Ishikawa (cell line): ENCODE data around the gene VWA7.

Experiments
- EP300 ChIP-seq: IDR thresholded peaks from 2 replicates; pipeline ENCODE4 v1.6.1; 2012; ENCODE audit warnings: borderline replicate concordance
- NFIC ChIP-seq: IDR thresholded peaks from 2 replicates; pipeline ENCODE4 v1.6.1; 2012
- RAD21 ChIP-seq: IDR thresholded peaks from 2 replicates; pipeline ENCODE4 v1.6.1; 2012; ENCODE audit warnings: low read depth
- TAF1 ChIP-seq: IDR thresholded peaks from 2 replicates; pipeline ENCODE4 v1.6.1; 2012; ENCODE audit warnings: low read depth, mild to moderate bottlenecking
- TEAD4 ChIP-seq: IDR thresholded peaks from 2 replicates; pipeline ENCODE4 v1.6.1; 2012
- YY1 ChIP-seq: IDR thresholded peaks from 2 replicates; pipeline ENCODE4 v1.6.1; 2012; ENCODE audit warnings: low read depth
- TF ChIP-seq, protein P1 (sequence below): IDR thresholded peaks from 2 replicates; pipeline ENCODE4 v1.6.1; 2012
- TF ChIP-seq, protein P2 (sequence below): IDR thresholded peaks from 2 replicates; pipeline ENCODE4 v1.6.1; 2012; ENCODE audit warnings: low read depth, mild to moderate bottlenecking
- TF ChIP-seq, protein P3 (sequence below): IDR thresholded peaks from 2 replicates; pipeline ENCODE4 v1.6.1; 2012

DNA sequence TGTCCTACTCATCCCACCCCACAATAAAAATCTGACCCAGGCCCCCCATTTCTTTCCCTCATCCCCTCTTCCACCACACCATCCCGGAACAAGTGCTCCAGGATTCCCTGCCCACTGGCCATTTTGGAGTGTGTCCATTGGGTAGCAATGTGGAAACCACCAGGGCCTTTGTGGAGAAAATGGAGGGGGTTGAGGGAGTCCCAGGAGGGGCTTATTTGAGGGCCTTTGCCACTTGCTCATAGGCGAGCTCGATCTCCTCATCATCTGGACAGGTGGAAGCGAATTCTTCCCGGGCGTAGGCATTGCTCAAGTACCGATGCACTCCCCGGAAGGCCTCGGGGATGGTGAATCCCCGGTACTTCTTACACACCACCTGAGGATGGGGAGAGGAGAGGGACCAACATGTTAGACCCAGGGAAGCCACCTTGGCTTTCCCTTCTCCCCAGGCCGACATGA lies 46.5 kb downstream of the VWA7 start:
- TF ChIP-seq, protein P1, sequence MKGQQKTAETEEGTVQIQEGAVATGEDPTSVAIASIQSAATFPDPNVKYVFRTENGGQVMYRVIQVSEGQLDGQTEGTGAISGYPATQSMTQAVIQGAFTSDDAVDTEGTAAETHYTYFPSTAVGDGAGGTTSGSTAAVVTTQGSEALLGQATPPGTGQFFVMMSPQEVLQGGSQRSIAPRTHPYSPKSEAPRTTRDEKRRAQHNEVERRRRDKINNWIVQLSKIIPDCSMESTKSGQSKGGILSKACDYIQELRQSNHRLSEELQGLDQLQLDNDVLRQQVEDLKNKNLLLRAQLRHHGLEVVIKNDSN = no peak
- TF ChIP-seq YY1 = no peak
- TF ChIP-seq TAF1 = no peak
- TF ChIP-seq, protein P2, sequence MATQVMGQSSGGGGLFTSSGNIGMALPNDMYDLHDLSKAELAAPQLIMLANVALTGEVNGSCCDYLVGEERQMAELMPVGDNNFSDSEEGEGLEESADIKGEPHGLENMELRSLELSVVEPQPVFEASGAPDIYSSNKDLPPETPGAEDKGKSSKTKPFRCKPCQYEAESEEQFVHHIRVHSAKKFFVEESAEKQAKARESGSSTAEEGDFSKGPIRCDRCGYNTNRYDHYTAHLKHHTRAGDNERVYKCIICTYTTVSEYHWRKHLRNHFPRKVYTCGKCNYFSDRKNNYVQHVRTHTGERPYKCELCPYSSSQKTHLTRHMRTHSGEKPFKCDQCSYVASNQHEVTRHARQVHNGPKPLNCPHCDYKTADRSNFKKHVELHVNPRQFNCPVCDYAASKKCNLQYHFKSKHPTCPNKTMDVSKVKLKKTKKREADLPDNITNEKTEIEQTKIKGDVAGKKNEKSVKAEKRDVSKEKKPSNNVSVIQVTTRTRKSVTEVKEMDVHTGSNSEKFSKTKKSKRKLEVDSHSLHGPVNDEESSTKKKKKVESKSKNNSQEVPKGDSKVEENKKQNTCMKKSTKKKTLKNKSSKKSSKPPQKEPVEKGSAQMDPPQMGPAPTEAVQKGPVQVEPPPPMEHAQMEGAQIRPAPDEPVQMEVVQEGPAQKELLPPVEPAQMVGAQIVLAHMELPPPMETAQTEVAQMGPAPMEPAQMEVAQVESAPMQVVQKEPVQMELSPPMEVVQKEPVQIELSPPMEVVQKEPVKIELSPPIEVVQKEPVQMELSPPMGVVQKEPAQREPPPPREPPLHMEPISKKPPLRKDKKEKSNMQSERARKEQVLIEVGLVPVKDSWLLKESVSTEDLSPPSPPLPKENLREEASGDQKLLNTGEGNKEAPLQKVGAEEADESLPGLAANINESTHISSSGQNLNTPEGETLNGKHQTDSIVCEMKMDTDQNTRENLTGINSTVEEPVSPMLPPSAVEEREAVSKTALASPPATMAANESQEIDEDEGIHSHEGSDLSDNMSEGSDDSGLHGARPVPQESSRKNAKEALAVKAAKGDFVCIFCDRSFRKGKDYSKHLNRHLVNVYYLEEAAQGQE = no peak
- TF ChIP-seq NFIC = no peak
- TF ChIP-seq RAD21 = no peak
- no peak for TF ChIP-seq EP300
- TF ChIP-seq, protein P3, sequence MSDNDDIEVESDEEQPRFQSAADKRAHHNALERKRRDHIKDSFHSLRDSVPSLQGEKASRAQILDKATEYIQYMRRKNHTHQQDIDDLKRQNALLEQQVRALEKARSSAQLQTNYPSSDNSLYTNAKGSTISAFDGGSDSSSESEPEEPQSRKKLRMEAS = no peak
- TF ChIP-seq TEAD4 = no peak
